AG08396 (cell line): ENCODE results near the gene EBF3.

ENCODE experiments used
- DNase-seq: peaks from one replicate; pipeline ENCODE4 v3.0.0; 2012; ENCODE audit warnings: low spot score, mixed read lengths

The EBF3 gene

GRCh38 chr10:129836253-129836652 lies 127.8 kb downstream of the EBF3 start:
- no peak for DNase-seq

GRCh38 chr10:129833994-129834739 lies 129.9 kb downstream of the EBF3 start:
- no peak for DNase-seq

GRCh38 chr10:129833468-129833950 lies 130.6 kb downstream of the EBF3 start:
- no peak for DNase-seq

GRCh38 chr10:129832573-129833467 lies 131.3 kb downstream of the EBF3 start:
- DNase-seq, result no peak

GRCh38 chr10:129831150-129831549 lies 132.9 kb downstream of the EBF3 start:
- DNase-seq, result no peak

GRCh38 chr10:129825826-129826225 lies 138.2 kb downstream of the EBF3 start:
- no peak for DNase-seq

- no peak for DNase-seq
These were observed 138.9 kb downstream of the EBF3 start for GRCh38 chr10:129825221-129825620.

GRCh38 chr10:129820451-129820850 lies 143.6 kb downstream of the EBF3 start:
- no peak for DNase-seq

- no peak for DNase-seq
These were observed 147.4 kb downstream of the EBF3 start for GRCh38 chr10:129816656-129817045.

- DNase-seq, result no peak
These were observed 148.0 kb downstream of the EBF3 start for GRCh38 chr10:129815898-129816655.

- no peak for DNase-seq
These were observed 149.1 kb downstream of the EBF3 start for GRCh38 chr10:129814681-129815646.

- no peak for DNase-seq
These were observed 151.7 kb downstream of the EBF3 start for GRCh38 chr10:129812398-129812797.

- no peak for DNase-seq
These were observed 152.9 kb downstream of the EBF3 start for GRCh38 chr10:129811208-129811607.

- DNase-seq, result no peak
These were observed 154.2 kb downstream of the EBF3 start for GRCh38 chr10:129809841-129810240.

GRCh38 chr10:129809431-129809830 lies 154.6 kb downstream of the EBF3 start:
- no peak for DNase-seq

- no peak for DNase-seq
These were observed 155.7 kb downstream of the EBF3 start for GRCh38 chr10:129808092-129808983.

GRCh38 chr10:129807211-129807610 lies 156.9 kb downstream of the EBF3 start:
- no peak for DNase-seq

GRCh38 chr10:129800796-129801340 lies 163.2 kb downstream of the EBF3 start:
- DNase-seq, result no peak

GRCh38 chr10:129799942-129800341 lies 164.1 kb downstream of the EBF3 start:
- DNase-seq, result no peak
